ENCODE measurements around the gene SLC13A5.
A peak's percentile ranks its signal among the peaks of the same experiment; 100 is the strongest.

SLC13A5 gene

GRCh38 chr17:6643451-6644125, 69.6 kb downstream of the SLC13A5 start:
- Histone ChIP-seq H3K9me3 (ENCODE audit: low read depth, low read length) (no peaks in the 10 kb centered on the region), H3K9ac (ENCODE audit: insufficient read length) (no peak overlapping the region), H3K36me3 (ENCODE audit: insufficient read depth, low read length) (peaks cover 56% of the 10 kb centered on the region), H3K4me3 (no peak overlapping the region), H3K27ac (0 out of 2 replicates have a peak overlapping the region, but pooled peaks have one; percentile 25)
- DNase-seq (ENCODE audit: low read depth, low spot score): no peak
- no peak for TF ChIP-seq EZH2 (IDR thresholded peaks at IDR 0.05)
- no peak for TF ChIP-seq FOXP2 (optimal IDR thresholded peaks at IDR 0.05; ENCODE audit: control extremely low read depth, extremely low read length, insufficient read depth)
- TF ChIP-seq POLR2AphosphoS5 (IDR thresholded peaks at IDR 0.05; ENCODE audit: borderline replicate concordance, low read depth, low read length): no peak

GRCh38 chr17:6642592-6642991, 70.6 kb downstream of the SLC13A5 start:
- H3K9ac ChIP-seq (ENCODE audit: insufficient read length): peak overlapping the region; percentile 88
- peak overlapping the region; percentile 16; the same call in 1 of the 2 replicates for H3K27ac ChIP-seq

GRCh38 chr17:6641247-6641863, 71.8 kb downstream of the SLC13A5 start:
- H3K9ac ChIP-seq (ENCODE audit: insufficient read length): peak overlapping the region; percentile 88
- H3K27ac ChIP-seq: no peak overlapping the region; the same call in 1 of the 2 replicates
- TF ChIP-seq FOXP2 (optimal IDR thresholded peaks at IDR 0.05; ENCODE audit: control extremely low read depth, extremely low read length, insufficient read depth) (no peak), POLR2AphosphoS5 (IDR thresholded peaks at IDR 0.05; ENCODE audit: borderline replicate concordance, low read depth, low read length) (no peak), EZH2 (IDR thresholded peaks at IDR 0.05) (no peak)
- H3K36me3 ChIP-seq (ENCODE audit: insufficient read depth, low read length): peaks cover 40% of the 10 kb centered on the region
- no peak for DNase-seq (ENCODE audit: low read depth, low spot score)
- no peaks in the 10 kb centered on the region for H3K9me3 ChIP-seq (ENCODE audit: low read depth, low read length)
- H3K4me3 ChIP-seq: peak overlapping the region; percentile 93

More at GRCh38 chr17:6642592-6642991, 70.6 kb downstream of the SLC13A5 start:
- peak overlapping the region; percentile 93; the same call in 1 of the 2 replicates for H3K4me3 ChIP-seq
- TF ChIP-seq FOXP2 (optimal IDR thresholded peaks at IDR 0.05; ENCODE audit: control extremely low read depth, extremely low read length, insufficient read depth) (no peak), EZH2 (IDR thresholded peaks at IDR 0.05) (no peak), POLR2AphosphoS5 (IDR thresholded peaks at IDR 0.05; ENCODE audit: borderline replicate concordance, low read depth, low read length) (no peak)
- peaks cover 46% of the 10 kb centered on the region for H3K36me3 ChIP-seq (ENCODE audit: insufficient read depth, low read length)
- H3K9me3 ChIP-seq (ENCODE audit: low read depth, low read length): no peaks in the 10 kb centered on the region
- DNase-seq (ENCODE audit: low read depth, low spot score): no peak

GRCh38 chr17:6640536-6641246, 72.5 kb downstream of the SLC13A5 start, which contains the start of the genes KIAA0753 and TXNDC17:
Gene KIAA0753, minus strand, starts transcription at chr17:6640711. Its CDS starts 5,608 bp downstream, at chr17:6635103.
Gene TXNDC17, plus strand, starts transcription at chr17:6641060. Its CDS starts 23 bp downstream, at chr17:6641083.
- H3K27ac ChIP-seq: peak within 1 kb of the TSS; percentile 68
- H3K4me3 ChIP-seq: peak within 1 kb of the TSS; percentile 93
- peaks cover 35% of the 10 kb centered on the region for H3K36me3 ChIP-seq (ENCODE audit: insufficient read depth, low read length)
- no peaks in the 10 kb centered on the region for H3K9me3 ChIP-seq (ENCODE audit: low read depth, low read length)
- DNase-seq (ENCODE audit: low read depth, low spot score): peak; percentile 30
- H3K9ac ChIP-seq (ENCODE audit: insufficient read length): peak within 1 kb of the TSS; percentile 88
- TF ChIP-seq FOXP2 (optimal IDR thresholded peaks at IDR 0.05; ENCODE audit: control extremely low read depth, extremely low read length, insufficient read depth) (no peak), EZH2 (IDR thresholded peaks at IDR 0.05) (no peak), POLR2AphosphoS5 (IDR thresholded peaks at IDR 0.05; ENCODE audit: borderline replicate concordance, low read depth, low read length) (peak; percentile 77)

DNA sequence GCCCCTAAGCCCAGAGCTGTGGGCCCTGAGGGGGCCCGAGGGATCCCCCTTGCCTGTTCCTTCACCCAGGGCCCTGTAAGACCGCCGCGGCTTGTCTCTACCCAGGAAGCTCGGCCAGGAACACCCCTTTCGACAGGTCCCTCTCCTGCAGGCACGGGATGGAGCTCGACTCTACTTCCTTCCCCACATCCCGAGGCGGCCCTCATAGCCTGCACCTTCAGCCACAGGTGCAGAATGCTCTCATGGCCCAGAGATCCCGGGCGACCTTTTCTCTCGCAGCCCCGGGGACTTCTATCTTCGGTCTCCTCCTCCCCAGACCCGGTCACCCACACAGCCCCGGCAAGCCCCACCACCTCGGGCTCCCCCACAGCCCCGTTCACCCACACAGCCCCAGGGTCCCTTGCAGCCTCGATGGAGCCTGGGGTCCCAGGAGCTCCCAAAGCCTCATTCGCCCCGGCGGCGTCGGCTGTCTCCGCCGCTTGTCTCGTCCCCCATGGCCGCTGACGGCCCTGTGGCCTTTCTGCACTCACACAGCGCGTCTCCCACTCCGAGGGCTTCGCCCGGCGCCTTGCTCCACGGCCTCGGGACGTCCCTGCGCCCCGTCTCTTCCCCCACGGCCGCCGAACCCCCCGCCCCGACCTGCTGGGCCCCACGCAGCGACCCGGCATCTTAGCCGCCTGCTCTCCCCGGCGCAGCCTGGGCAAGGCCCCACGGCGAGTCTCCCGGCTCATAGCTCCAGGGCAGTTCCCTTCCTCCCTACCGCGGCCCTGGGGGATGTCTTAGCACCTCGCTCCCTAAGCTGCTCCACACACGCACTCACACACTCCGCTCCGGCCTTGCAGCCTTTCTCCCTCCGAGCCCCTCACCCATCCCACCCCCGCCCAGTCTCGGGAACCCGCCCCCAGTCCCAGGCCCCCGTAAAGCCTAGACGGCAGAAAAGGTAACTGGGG, 73.3 kb downstream of the SLC13A5 start:
- Histone ChIP-seq H3K9me3 (ENCODE audit: low read depth, low read length) (no peaks in the 10 kb centered on the region), H3K36me3 (ENCODE audit: insufficient read depth, low read length) (peaks cover 32% of the 10 kb centered on the region), H3K9ac (ENCODE audit: insufficient read length) (peak overlapping the region; percentile 88), H3K27ac (no peak overlapping the region; the same call in 1 of the 2 replicates), H3K4me3 (peak overlapping the region; percentile 93)
- no peak for DNase-seq (ENCODE audit: low read depth, low spot score)
- TF ChIP-seq FOXP2 (optimal IDR thresholded peaks at IDR 0.05; ENCODE audit: control extremely low read depth, extremely low read length, insufficient read depth) (no peak), POLR2AphosphoS5 (IDR thresholded peaks at IDR 0.05; ENCODE audit: borderline replicate concordance, low read depth, low read length) (no peak), EZH2 (IDR thresholded peaks at IDR 0.05) (no peak)

DNA sequence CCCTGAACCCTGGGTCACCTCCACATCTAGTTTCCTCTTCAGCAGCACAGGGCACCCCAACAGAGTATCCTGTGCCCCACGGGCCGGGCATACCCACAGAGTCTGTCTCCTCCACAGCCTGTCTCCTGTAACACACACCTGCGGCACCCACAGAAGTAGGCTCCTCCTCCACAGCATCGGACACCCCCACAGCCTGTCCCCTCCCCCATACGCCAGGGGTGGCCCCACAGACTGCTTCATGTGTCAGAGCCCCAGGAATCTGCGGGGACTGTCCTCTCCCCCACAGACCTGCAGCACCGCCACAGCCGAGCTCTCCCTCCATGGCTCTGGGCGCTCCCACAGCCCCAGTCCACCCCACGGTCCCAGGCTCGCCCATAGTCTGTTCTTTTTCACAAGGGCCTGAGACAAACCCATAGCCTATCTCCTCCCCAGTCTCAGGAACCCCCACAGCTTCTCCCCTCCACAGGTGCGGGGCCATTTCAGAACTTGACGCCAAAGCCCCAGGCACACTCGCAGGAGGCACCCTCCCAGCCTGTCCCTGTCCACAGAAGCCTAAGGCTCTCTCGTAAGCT, 74.1 kb downstream of the SLC13A5 start:
- peak overlapping the region; percentile 93 for H3K4me3 ChIP-seq
- peaks cover 32% of the 10 kb centered on the region for H3K36me3 ChIP-seq (ENCODE audit: insufficient read depth, low read length)
- peak overlapping the region; percentile 88 for H3K9ac ChIP-seq (ENCODE audit: insufficient read length)
- no peak overlapping the region for H3K27ac ChIP-seq
- TF ChIP-seq POLR2AphosphoS5 (IDR thresholded peaks at IDR 0.05; ENCODE audit: borderline replicate concordance, low read depth, low read length) (no peak), FOXP2 (optimal IDR thresholded peaks at IDR 0.05; ENCODE audit: control extremely low read depth, extremely low read length, insufficient read depth) (no peak), EZH2 (IDR thresholded peaks at IDR 0.05) (no peak)
- DNase-seq (ENCODE audit: low read depth, low spot score): no peak
- no peaks in the 10 kb centered on the region for H3K9me3 ChIP-seq (ENCODE audit: low read depth, low read length)
